IMR-90 (cell line): ENCODE results near the gene EPB41L4A. TPM values are rescaled to one million over a fixed set of nuclear protein-coding genes. Genes with fewer than 3 reads are reported as not detected.

Experiments
- ATAC-seq: fragments of 200-7000 bp; cut with Tn5 transposase; 2 replicates; pipeline ENCODE4 v1.9.1; 2020; ENCODE audit warnings: low read depth, mild to moderate bottlenecking, moderate library complexity
- BruUV-seq: library from RNA; stranded (reverse); fragments of 400-500 nt; replicated peaks from 2 replicates; lab custom pipeline; 2021; lab: Mats Ljungman, UMichigan
- CTCF ChIA-PET: fragments of 300-600 bp; formaldehyde crosslinking; extraction: SDS; loops from one replicate; lab custom pipeline; 2021; ENCODE audit warnings: antibody characterized with exemption; lab: Yijun Ruan, JAX
- POLR2A ChIA-PET: fragments of 300-600 bp; sonication (Branson Sonifier 250); formaldehyde crosslinking; loops from one replicate; lab custom pipeline; 2022; ENCODE audit warnings: antibody characterized with exemption; ENCODE audit not compliant: unreplicated experiment; lab: Charles Lee
- DNase-seq: peaks from one replicate; pipeline ENCODE4 v3.0.0; 2013
- H2AFZ ChIP-seq: replicated peaks from 2 replicates; pipeline ENCODE3; 2013; ENCODE audit warnings: low read length, mild to moderate bottlenecking; ENCODE audit not compliant: poor library complexity
- H2AK5ac ChIP-seq: 2 replicates; pipeline ENCODE4 v1.6.1; 2013; ENCODE audit warnings: low read depth, low read length, inconsistent platforms
- H2AK9ac ChIP-seq: replicated peaks from 2 replicates; pipeline ENCODE3; 2013; ENCODE audit warnings: mild to moderate bottlenecking, low read depth, low read length, moderate library complexity; ENCODE audit not compliant: poor library complexity
- H2BK120ac ChIP-seq: 2 replicates; pipeline ENCODE4 v1.6.1; 2013; ENCODE audit warnings: low read depth, low read length, inconsistent platforms
- H2BK15ac ChIP-seq: 3 replicates; pipeline ENCODE4 v1.6.1; 2013; ENCODE audit warnings: low read depth, low read length, inconsistent platforms
- H2BK20ac ChIP-seq: 2 replicates; pipeline ENCODE4 v1.6.1; 2013; ENCODE audit warnings: low read depth, mild to moderate bottlenecking, inconsistent platforms, low read length, moderate library complexity
- H2BK5ac ChIP-seq: 2 replicates; pipeline ENCODE4 v1.6.1; 2013; ENCODE audit warnings: mild to moderate bottlenecking, low read depth, low read length, inconsistent platforms; ENCODE audit not compliant: poor library complexity, severe bottlenecking
- H3K14ac ChIP-seq: replicated peaks from 2 replicates; pipeline ENCODE4 v1.6.1; 2013; ENCODE audit warnings: low read depth, low read length, inconsistent platforms
- H3K18ac ChIP-seq: 2 replicates; pipeline ENCODE4 v1.6.1; 2013; ENCODE audit warnings: low read depth, low read length, control low read depth
- H3K23ac ChIP-seq: 2 replicates; pipeline ENCODE4 v1.6.1; 2013; ENCODE audit warnings: low read depth, low read length, inconsistent platforms
- H3K27ac ChIP-seq: 2 replicates; pipeline ENCODE4 v1.5.1; 2013; ENCODE audit warnings: mild to moderate bottlenecking, control low read depth, low read length; ENCODE audit not compliant: insufficient read depth
- H3K27me3 ChIP-seq: 2 replicates; pipeline ENCODE4 v1.6.1; 2013; ENCODE audit warnings: low read length; ENCODE audit not compliant: control insufficient read depth, insufficient read depth
- H3K36me3 ChIP-seq: 2 replicates; pipeline ENCODE4 v1.6.1; 2013; ENCODE audit warnings: low read length, mixed read lengths; ENCODE audit not compliant: control insufficient read depth, insufficient read depth
- H3K4ac ChIP-seq: 2 replicates; pipeline ENCODE4 v1.6.1; 2013; ENCODE audit warnings: low read depth, low read length, inconsistent platforms
- H3K4me1 ChIP-seq: 2 replicates; pipeline ENCODE4 v1.6.1; 2013; ENCODE audit warnings: low read length, mixed read lengths; ENCODE audit not compliant: control insufficient read depth, insufficient read depth
- H3K4me2 ChIP-seq: 2 replicates; pipeline ENCODE4 v1.6.1; 2013; ENCODE audit warnings: low read depth, mild to moderate bottlenecking, control low read depth, low read length, moderate library complexity
- H3K4me3 ChIP-seq: 2 replicates; pipeline ENCODE4 v1.5.1; 2013; ENCODE audit warnings: low read depth, mild to moderate bottlenecking, control low read depth, low read length, moderate library complexity; ENCODE audit not compliant: insufficient read depth
- H3K56ac ChIP-seq: 2 replicates; pipeline ENCODE4 v1.6.1; 2013; ENCODE audit warnings: low read length, inconsistent platforms; ENCODE audit not compliant: insufficient read depth; ENCODE audit errors: extremely low read depth
- H3K79me1 ChIP-seq, 2 experiments: 2 replicates each; pipeline ENCODE4 v1.6.1; 2013; ENCODE audit warnings: low read length in 2 of 2, inconsistent platforms in 1 of 2, low read depth in 1 of 2
- H3K9ac ChIP-seq: 2 replicates; pipeline ENCODE4 v1.6.1; 2013; ENCODE audit warnings: low read depth, low read length, control low read depth
- H3K9me1 ChIP-seq: 2 replicates; pipeline ENCODE4 v1.6.1; 2013; ENCODE audit warnings: low read length, inconsistent platforms; ENCODE audit not compliant: insufficient read depth
- H3K9me3 ChIP-seq: 2 replicates; pipeline ENCODE4 v1.6.1; 2013; ENCODE audit warnings: low read length; ENCODE audit not compliant: control insufficient read depth, insufficient read depth
- H4K20me1 ChIP-seq: 2 replicates; pipeline ENCODE4 v1.6.1; 2013; ENCODE audit warnings: low read length, inconsistent platforms; ENCODE audit not compliant: insufficient read depth
- H4K5ac ChIP-seq: 2 replicates; pipeline ENCODE4 v1.6.1; 2013; ENCODE audit warnings: mild to moderate bottlenecking, low read depth, low read length, control low read depth
- H4K8ac ChIP-seq, 2 experiments: 2 replicates each; pipeline ENCODE4 v1.6.1; 2013; ENCODE audit warnings: low read depth in 2 of 2, low read length in 2 of 2, control low read depth in 1 of 2, inconsistent platforms in 1 of 2
- H4K91ac ChIP-seq: 2 replicates; pipeline ENCODE4 v1.6.1; 2013; ENCODE audit warnings: low read depth, low read length, inconsistent platforms; ENCODE audit not compliant: insufficient read depth
- BHLHE40 ChIP-seq: fragments of 150-350 bp; IDR thresholded peaks from 2 replicates; pipeline ENCODE4 v1.6.1; 2016; ENCODE audit warnings: mild to moderate bottlenecking, low read depth, low read length
- CEBPB ChIP-seq: IDR thresholded peaks from 2 replicates; pipeline ENCODE4 v1.6.1; 2012; ENCODE audit warnings: low read depth, low read length, improper control_type of control experiment
- CHD1 ChIP-seq: IDR thresholded peaks from 2 replicates; pipeline ENCODE4 v1.6.1; 2012; ENCODE audit warnings: low read depth, low read length, improper control_type of control experiment
- CTCF ChIP-seq: conservative IDR thresholded peaks from 2 replicates; pipeline ENCODE4 v1.5.1; 2012; ENCODE audit warnings: mild to moderate bottlenecking, low read depth, low read length, improper control_type of control experiment
- ELK1 ChIP-seq: fragments of 150-350 bp; IDR thresholded peaks from 2 replicates; pipeline ENCODE4 v1.6.1; 2016; ENCODE audit warnings: low read depth, mild to moderate bottlenecking, low read length, moderate library complexity, borderline replicate concordance
- FOS ChIP-seq: fragments of 150-350 bp; IDR thresholded peaks from 2 replicates; pipeline ENCODE4 v1.6.1; 2016; ENCODE audit warnings: low read depth, low read length
- MAFK ChIP-seq: IDR thresholded peaks from 2 replicates; pipeline ENCODE4 v1.6.1; 2012; ENCODE audit warnings: low read depth, low read length, improper control_type of control experiment
- MAZ ChIP-seq: IDR thresholded peaks from 2 replicates; pipeline ENCODE4 v1.6.1; 2012; ENCODE audit warnings: low read depth, mild to moderate bottlenecking, low read length, improper control_type of control experiment, moderate library complexity, borderline replicate concordance
- MXI1 ChIP-seq: IDR thresholded peaks from 2 replicates; pipeline ENCODE4 v1.6.1; 2012; ENCODE audit warnings: low read depth, mild to moderate bottlenecking, low read length, moderate library complexity, borderline replicate concordance
- NFE2L2 ChIP-seq: fragments of 150-350 bp; IDR thresholded peaks from 2 replicates; pipeline ENCODE4 v1.6.1; 2016; ENCODE audit warnings: low read depth, mild to moderate bottlenecking, low read length
- POLR2A ChIP-seq: IDR thresholded peaks from 2 replicates; pipeline ENCODE4 v1.6.1; 2012; ENCODE audit warnings: mild to moderate bottlenecking, low read depth, low read length
- RAD21 ChIP-seq: IDR thresholded peaks from 2 replicates; pipeline ENCODE4 v1.6.1; 2012; ENCODE audit warnings: low read length, improper control_type of control experiment
- RCOR1 ChIP-seq: IDR thresholded peaks from 2 replicates; pipeline ENCODE4 v1.6.1; 2012; ENCODE audit warnings: mild to moderate bottlenecking, low read length, improper control_type of control experiment; ENCODE audit not compliant: insufficient replicate concordance
- RFX5 ChIP-seq: IDR thresholded peaks from 2 replicates; pipeline ENCODE4 v1.8.0; 2012; ENCODE audit warnings: low read depth, mild to moderate bottlenecking, low read length, moderate library complexity
- SMC3 ChIP-seq: fragments of 150-350 bp; IDR thresholded peaks from 2 replicates; pipeline ENCODE4 v1.6.1; 2016; ENCODE audit warnings: low read depth, mild to moderate bottlenecking, antibody characterized with exemption, low read length, moderate library complexity
- USF2 ChIP-seq: fragments of 150-350 bp; IDR thresholded peaks from 2 replicates; pipeline ENCODE4 v1.6.1; 2017; ENCODE audit warnings: mild to moderate bottlenecking, antibody characterized with exemption, low read length, low read depth
- WGBS, 2 experiments: methylation state at CpG; one replicate each; pipeline versions ENCODE4 v1.1.5 to v1.1.7; 2013; ENCODE audit warnings: missing lambda C conversion rate in 2 of 2; ENCODE audit not compliant: insufficient read length in 1 of 2; ENCODE audit errors: extremely low coverage in 2 of 2; 5-methylcytosine and 5-hydroxymethylcytosine counted together
- dilution Hi-C: fragments of 300-500 bp; cut with HindIII; formaldehyde crosslinking; loops from one replicate; pipeline ENCODE4 v1.14.3; 2018; ENCODE audit warnings: low sequenced_read_pairs; ENCODE audit not compliant: unreplicated experiment
- in situ Hi-C: fragments of 300-500 bp; cut with MboI; formaldehyde crosslinking; loops from 3 replicates; pipeline ENCODE4 v1.14.3; 2019; ENCODE audit warnings: low sequenced_read_pairs, inconsistent platforms, mixed read lengths
- intact Hi-C: fragments of 100-400 bp; cut with micrococcal nuclease; formaldehyde crosslinking; loops from 2 replicates; pipeline ENCODE4 v1.10.0; 2022
- polyA plus RNA-seq, 3 experiments: library from polyadenylated mRNA; depleted of rRNA; stranded (reverse); fragments of >200 nt; gene quantifications; 2 replicates each; pipeline ENCODE4 v1.2.3, GENCODE V29; 2012; ENCODE audit warnings: low replicate concordance in 1 of 3
- total RNA-seq: library from RNA; depleted of rRNA; stranded (reverse); fragments of >200 nt; gene quantifications from 2 replicates; pipeline ENCODE4 v1.2.3, GENCODE V29; 2012

EPB41L4A gene
- total and polyA plus RNA-seq, 2 of the 4 experiments (the other 2 are of a cell fraction), result under 0.01 to 0.02 TPM

GRCh38 chr5:112320408-112320807 lies 98.7 kb downstream of the EPB41L4A start:
- no peak overlapping the region for H2AK5ac ChIP-seq
- CTCF ChIA-PET, result no interaction called here
- no peaks in the 10 kb centered on the region for H3K27me3 ChIP-seq
- H2BK120ac ChIP-seq, result no peak overlapping the region
- H3K27ac ChIP-seq, result no peak overlapping the region
- dilution Hi-C loops (no loop called here), intact Hi-C loops (no loop called here), in situ Hi-C loops (no loop called here)
- H3K4me1 ChIP-seq, result no peaks in the 10 kb centered on the region
- no peak overlapping the region for H4K5ac ChIP-seq
- no peak overlapping the region for H3K23ac ChIP-seq
- H2AFZ ChIP-seq, result no peak overlapping the region
- H3K4me3 ChIP-seq, result no peak overlapping the region
- POLR2A ChIA-PET, result no interaction called here
- no peaks in the 10 kb centered on the region for H3K9me3 ChIP-seq
- H2BK20ac ChIP-seq, result no peak overlapping the region
- WGBS, 2 experiments, result no CpG with 5 or more reads among the region's 3 CpGs
- H3K4me2 ChIP-seq, result no peak overlapping the region
- H3K4ac ChIP-seq, result no peak overlapping the region
- no peaks in the 10 kb centered on the region for H3K36me3 ChIP-seq
- no peak for ATAC-seq
- no peak overlapping the region for H3K14ac ChIP-seq
- no peaks in the 10 kb centered on the region for H3K9me1 ChIP-seq
- no peaks in the 10 kb centered on the region for H3K79me1 ChIP-seq
- H2BK15ac ChIP-seq, result no peak overlapping the region
- no TSS peak for BruUV-seq
- H4K20me1 ChIP-seq, result no peaks in the 10 kb centered on the region
- no peak overlapping the region for H4K91ac ChIP-seq
- no peak for DNase-seq
- H2AK9ac ChIP-seq, result no peak overlapping the region
- no peak overlapping the region for H3K18ac ChIP-seq
- H3K9ac ChIP-seq, result no peak overlapping the region
- H3K56ac ChIP-seq, result no peak overlapping the region
- no peak overlapping the region for H4K8ac ChIP-seq
- TF ChIP-seq CHD1, result no peak
- TF ChIP-seq MXI1, result no peak
- TF ChIP-seq SMC3, result no peak
- no peak for TF ChIP-seq ELK1
- TF ChIP-seq CTCF, result no peak
- TF ChIP-seq RAD21, result no peak
- no peak for TF ChIP-seq MAFK
- TF ChIP-seq RCOR1, result no peak
- no peak for TF ChIP-seq FOS
- TF ChIP-seq RFX5, result no peak
- no peak for TF ChIP-seq USF2
- no peak for TF ChIP-seq BHLHE40
- TF ChIP-seq MAZ, result no peak
- TF ChIP-seq POLR2A, result no peak
- no peak for TF ChIP-seq CEBPB
- no peak for TF ChIP-seq NFE2L2
- H2BK5ac ChIP-seq, result no peak overlapping the region
